OCI-LY3 (cell line): ENCODE data around the gene GPR146.

Source experiments
- H2AFZ ChIP-seq: fragments of 200-600, 300-600 bp; shearing (Covaris generic); 2 replicates; pipeline ENCODE4 v1.6.0; 2014; ENCODE audit warnings: antibody characterized with exemption, low read depth, low read length
- H3K27ac ChIP-seq: fragments of 200-600, 300-600 bp; sonication (generic); 2 replicates; pipeline ENCODE4 v1.5.1; 2014; ENCODE audit warnings: mild to moderate bottlenecking, low read length, moderate library complexity, mixed read lengths
- H3K27me3 ChIP-seq: fragments of 200-600, 300-600 bp; sonication (generic); 2 replicates; pipeline ENCODE4 v1.6.1; 2014; ENCODE audit warnings: low read depth, low read length, mixed read lengths
- H3K36me3 ChIP-seq: fragments of 200-600, 300-600 bp; sonication (generic); replicated peaks from 2 replicates; pipeline ENCODE3; 2014; ENCODE audit warnings: low read depth, low read length, mixed read lengths
- H3K4me1 ChIP-seq: fragments of 300-600, 200-600 bp; sonication (generic); 2 replicates; pipeline ENCODE4 v1.6.1; 2014; ENCODE audit warnings: low read length, mixed read lengths
- H3K4me2 ChIP-seq: fragments of 200-600, 300-600 bp; sonication (generic); 2 replicates; pipeline ENCODE4 v1.6.1; 2014; ENCODE audit warnings: low read length, mixed read lengths
- H3K4me3 ChIP-seq: fragments of 300-600, 200-600 bp; sonication (generic); 2 replicates; pipeline ENCODE4 v1.5.1; 2014; ENCODE audit warnings: antibody characterized with exemption, mild to moderate bottlenecking, low read length, moderate library complexity
- H3K79me2 ChIP-seq: fragments of 300-600, 200-600 bp; shearing (Covaris generic); 2 replicates; pipeline ENCODE4 v1.6.1; 2014; ENCODE audit warnings: mild to moderate bottlenecking, low read length, mixed read lengths
- H3K9ac ChIP-seq: fragments of 300-600, 200-600 bp; shearing (Covaris generic); 2 replicates; pipeline ENCODE4 v1.6.0; 2014; ENCODE audit warnings: mild to moderate bottlenecking, low read length, moderate library complexity
- H3K9me3 ChIP-seq: fragments of 200-600, 300-600 bp; shearing (Covaris generic); 2 replicates; pipeline ENCODE4 v1.6.1; 2014; ENCODE audit warnings: low read length, mixed read lengths; ENCODE audit not compliant: insufficient read depth
- H4K20me1 ChIP-seq: fragments of 200-600, 300-600 bp; sonication (generic); 2 replicates; pipeline ENCODE4 v1.6.1; 2016; ENCODE audit warnings: low read length, mixed read lengths; ENCODE audit not compliant: insufficient read depth
- EZH2phosphoT487 ChIP-seq: fragments of 200-600 bp; shearing (Covaris generic); IDR thresholded peaks from 2 replicates; pipeline ENCODE4 v1.6.1; 2018; ENCODE audit warnings: antibody characterized with exemption, mixed run types, low read depth
- TF ChIP-seq, protein P1 (sequence below): fragments of 200-600, 300-600 bp; sonication (generic); IDR thresholded peaks from 2 replicates; pipeline ENCODE4 v1.5.1; 2014; ENCODE audit warnings: antibody characterized with exemption, low read length, low read depth

GPR146 gene

DNA sequence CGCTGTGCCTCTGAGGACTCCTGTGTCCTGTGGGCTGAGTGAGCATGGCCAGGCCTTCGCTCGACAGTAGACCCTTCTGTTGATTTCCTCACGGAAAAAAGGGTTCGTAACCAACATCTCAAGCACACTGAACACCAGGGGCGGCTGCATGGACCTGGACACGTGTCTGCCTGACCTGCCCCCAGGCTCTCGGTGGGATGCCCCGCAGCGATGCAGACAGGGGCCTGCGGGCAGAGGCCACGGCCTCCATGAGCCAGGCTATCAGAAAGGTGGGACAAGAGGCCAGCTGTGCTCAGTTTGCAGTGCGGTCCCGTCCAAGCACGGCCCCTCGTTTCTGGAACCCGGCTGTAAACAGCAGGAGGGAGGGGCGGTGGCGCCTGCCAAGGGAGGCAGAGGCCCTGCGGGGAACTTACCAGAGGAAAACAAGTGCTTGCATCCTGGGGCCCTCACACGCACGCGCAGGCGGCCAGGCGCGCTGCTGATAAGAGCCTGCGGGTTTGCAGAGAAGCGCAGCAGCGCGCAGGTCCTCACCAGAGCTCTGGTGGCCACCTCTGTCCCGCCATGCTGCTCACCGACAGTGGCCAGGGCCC is 10.6 kb downstream of the GPR146 start:
- H3K4me2 ChIP-seq = no peak overlapping the region
- H3K79me2 ChIP-seq = no peaks in the 10 kb centered on the region
- H3K4me3 ChIP-seq = no peak overlapping the region
- no peaks in the 10 kb centered on the region for H3K4me1 ChIP-seq
- no peak overlapping the region for H3K27ac ChIP-seq
- no peaks in the 10 kb centered on the region for H3K9me3 ChIP-seq
- H4K20me1 ChIP-seq = no peaks in the 10 kb centered on the region
- H3K9ac ChIP-seq = no peak overlapping the region
- H2AFZ ChIP-seq = no peak overlapping the region
- no peaks in the 10 kb centered on the region for H3K27me3 ChIP-seq
- TF ChIP-seq, protein P1, sequence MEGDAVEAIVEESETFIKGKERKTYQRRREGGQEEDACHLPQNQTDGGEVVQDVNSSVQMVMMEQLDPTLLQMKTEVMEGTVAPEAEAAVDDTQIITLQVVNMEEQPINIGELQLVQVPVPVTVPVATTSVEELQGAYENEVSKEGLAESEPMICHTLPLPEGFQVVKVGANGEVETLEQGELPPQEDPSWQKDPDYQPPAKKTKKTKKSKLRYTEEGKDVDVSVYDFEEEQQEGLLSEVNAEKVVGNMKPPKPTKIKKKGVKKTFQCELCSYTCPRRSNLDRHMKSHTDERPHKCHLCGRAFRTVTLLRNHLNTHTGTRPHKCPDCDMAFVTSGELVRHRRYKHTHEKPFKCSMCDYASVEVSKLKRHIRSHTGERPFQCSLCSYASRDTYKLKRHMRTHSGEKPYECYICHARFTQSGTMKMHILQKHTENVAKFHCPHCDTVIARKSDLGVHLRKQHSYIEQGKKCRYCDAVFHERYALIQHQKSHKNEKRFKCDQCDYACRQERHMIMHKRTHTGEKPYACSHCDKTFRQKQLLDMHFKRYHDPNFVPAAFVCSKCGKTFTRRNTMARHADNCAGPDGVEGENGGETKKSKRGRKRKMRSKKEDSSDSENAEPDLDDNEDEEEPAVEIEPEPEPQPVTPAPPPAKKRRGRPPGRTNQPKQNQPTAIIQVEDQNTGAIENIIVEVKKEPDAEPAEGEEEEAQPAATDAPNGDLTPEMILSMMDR = no peak
- no peak for TF ChIP-seq EZH2phosphoT487
- H3K36me3 ChIP-seq = no peaks in the 10 kb centered on the region

DNA sequence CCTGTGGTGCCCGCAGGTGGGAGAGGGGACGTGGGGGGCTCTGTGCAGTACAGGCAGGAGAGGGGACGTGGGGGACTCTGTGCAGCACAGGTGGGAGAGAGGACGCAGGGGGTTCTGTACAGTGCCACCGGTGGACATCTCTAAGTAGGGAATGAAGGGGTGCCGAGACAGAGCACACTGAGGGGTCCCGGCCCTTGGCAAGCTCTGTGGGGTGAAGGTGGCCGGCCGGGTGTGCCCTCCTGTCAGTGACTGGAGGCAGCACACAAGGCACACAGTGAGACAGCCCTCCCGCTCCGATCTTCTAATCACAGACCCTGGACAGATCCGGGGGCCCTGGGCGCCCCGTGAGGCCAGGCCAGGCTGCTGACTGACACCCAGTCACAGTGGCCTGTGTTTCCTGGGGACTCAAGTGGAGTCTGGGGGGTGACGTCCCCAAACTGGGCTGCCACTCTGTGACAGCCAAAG is 11.2 kb downstream of the GPR146 start:
- no peaks in the 10 kb centered on the region for H3K9me3 ChIP-seq
- no peak overlapping the region for H3K9ac ChIP-seq
- no peaks in the 10 kb centered on the region for H3K4me1 ChIP-seq
- no peaks in the 10 kb centered on the region for H3K79me2 ChIP-seq
- H2AFZ ChIP-seq = no peak overlapping the region
- H3K27ac ChIP-seq = no peak overlapping the region
- no peaks in the 10 kb centered on the region for H3K27me3 ChIP-seq
- no peak for TF ChIP-seq EZH2phosphoT487
- TF ChIP-seq, protein P1 = no peak
- H4K20me1 ChIP-seq = no peaks in the 10 kb centered on the region
- no peak overlapping the region for H3K4me2 ChIP-seq
- no peak overlapping the region for H3K4me3 ChIP-seq
- H3K36me3 ChIP-seq = no peaks in the 10 kb centered on the region

DNA sequence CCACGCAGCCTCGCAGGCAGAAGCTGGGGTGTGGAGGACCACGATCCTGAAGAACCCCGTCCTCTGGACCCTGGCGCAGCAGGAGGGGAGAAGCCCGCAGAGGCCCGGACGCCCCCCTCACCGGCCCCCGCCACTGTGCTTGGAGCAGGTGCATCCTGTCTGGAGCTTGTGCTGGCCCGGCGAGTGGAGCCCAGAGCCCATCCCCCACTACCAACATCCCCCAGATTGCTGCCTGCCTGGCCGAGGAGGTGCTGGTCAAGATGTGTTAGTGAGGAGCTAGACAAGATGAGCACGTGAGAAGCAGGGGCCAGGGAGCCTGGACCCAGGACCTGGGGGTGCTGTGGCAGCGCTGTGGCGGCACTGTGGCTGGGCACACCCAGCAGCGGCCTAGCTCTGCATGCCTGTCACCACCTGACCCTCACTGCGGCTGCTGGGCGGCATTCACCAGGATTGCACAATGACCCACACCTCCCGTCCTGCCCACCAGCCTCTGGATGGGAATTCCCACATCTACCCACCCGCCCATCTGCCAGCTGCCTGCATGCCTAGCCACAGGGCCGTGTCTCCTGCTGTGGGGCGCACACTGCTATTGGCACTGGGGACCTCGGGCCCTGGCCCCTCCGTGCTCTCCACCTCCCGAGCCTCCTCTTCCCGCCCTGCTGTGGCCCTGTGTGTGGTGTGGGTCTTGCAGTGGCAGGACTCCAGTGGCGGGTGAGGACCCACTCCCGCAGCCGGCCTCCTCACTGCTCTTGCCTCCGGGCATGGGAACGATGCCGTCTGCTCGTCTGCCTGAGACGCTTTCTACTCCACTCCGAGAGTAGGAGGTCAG is 11.8 kb downstream of the GPR146 start:
- no peak overlapping the region for H3K9ac ChIP-seq
- no peak overlapping the region for H3K4me3 ChIP-seq
- no peaks in the 10 kb centered on the region for H3K27me3 ChIP-seq
- TF ChIP-seq, protein P1 = no peak
- TF ChIP-seq EZH2phosphoT487 = no peak
- no peak overlapping the region for H2AFZ ChIP-seq
- H3K27ac ChIP-seq = no peak overlapping the region
- H3K79me2 ChIP-seq = no peaks in the 10 kb centered on the region
- H3K4me2 ChIP-seq = no peak overlapping the region
- H3K4me1 ChIP-seq = peaks cover 6% of the 10 kb centered on the region
- no peaks in the 10 kb centered on the region for H3K9me3 ChIP-seq
- no peaks in the 10 kb centered on the region for H4K20me1 ChIP-seq
- H3K36me3 ChIP-seq = no peaks in the 10 kb centered on the region

DNA sequence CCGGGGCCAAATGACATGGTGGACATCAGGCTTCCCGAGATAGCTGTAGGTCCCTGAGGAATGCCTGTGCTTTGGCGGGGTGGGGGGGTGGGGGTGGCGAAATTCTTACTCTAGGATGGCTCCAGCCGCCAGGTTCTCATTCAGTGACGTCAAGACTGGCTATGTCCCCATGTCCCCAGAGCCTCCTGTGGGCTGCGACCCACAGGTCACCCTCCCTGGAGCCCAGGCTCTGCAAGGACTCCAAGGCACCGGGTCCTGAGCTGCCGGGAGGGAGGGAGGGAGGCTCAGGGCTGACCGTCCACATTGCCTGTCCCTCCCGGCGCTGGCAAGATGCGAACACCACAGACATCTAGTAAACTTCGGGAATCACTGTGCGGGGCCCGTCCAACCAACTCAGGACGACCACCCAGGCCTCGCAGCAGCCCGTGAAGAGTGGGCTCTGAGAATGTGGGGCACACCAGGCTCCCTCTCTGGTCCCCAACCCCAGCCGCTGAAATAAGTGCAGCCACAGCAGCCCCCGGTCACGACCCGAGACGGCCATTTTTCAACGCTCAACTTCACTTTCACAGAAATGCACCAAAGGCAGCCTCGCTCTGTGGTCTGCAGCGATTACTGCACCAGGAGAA is 12.6 kb downstream of the GPR146 start:
- no peaks in the 10 kb centered on the region for H3K27me3 ChIP-seq
- no peak overlapping the region for H2AFZ ChIP-seq
- no peaks in the 10 kb centered on the region for H3K36me3 ChIP-seq
- no peak for TF ChIP-seq EZH2phosphoT487
- TF ChIP-seq, protein P1 = no peak
- no peak overlapping the region for H3K4me3 ChIP-seq
- no peaks in the 10 kb centered on the region for H4K20me1 ChIP-seq
- H3K79me2 ChIP-seq = no peaks in the 10 kb centered on the region
- H3K4me1 ChIP-seq = peaks cover 13% of the 10 kb centered on the region
- H3K9ac ChIP-seq = no peak overlapping the region
- H3K4me2 ChIP-seq = no peak overlapping the region
- no peaks in the 10 kb centered on the region for H3K9me3 ChIP-seq
- H3K27ac ChIP-seq = no peak overlapping the region
